GM12874 (cell line): Measurements from ENCODE around the gene FUBP1.

Experiments used
- TF ChIP-seq, protein P1 (sequence below): IDR thresholded peaks from 2 replicates; pipeline ENCODE4 v1.5.1; 2011; ENCODE audit warnings: low read depth, mild to moderate bottlenecking, control low read depth, low read length, moderate library complexity; ENCODE audit not compliant: insufficient read depth

The FUBP1 gene

DNA sequence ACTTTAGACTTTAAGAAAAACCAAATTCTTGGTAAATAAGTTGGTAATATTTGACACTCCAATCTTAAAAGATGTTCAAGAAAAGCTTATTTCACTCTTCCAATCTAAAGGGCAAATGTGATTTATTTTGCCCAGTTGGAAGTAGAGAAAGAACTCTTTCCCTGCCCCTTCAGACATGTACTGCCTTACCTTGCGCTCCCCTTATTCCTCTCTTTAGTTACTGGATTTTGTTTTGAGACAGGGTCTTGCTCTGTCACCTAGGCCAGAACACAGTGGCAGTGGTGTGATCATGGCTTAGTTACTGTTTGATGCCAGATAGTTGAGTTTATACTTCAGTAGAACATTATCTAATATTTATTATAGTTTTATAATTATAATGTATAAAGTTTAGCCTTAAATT lies 27.5 kb downstream of the FUBP1 start:
- TF ChIP-seq, protein P1, sequence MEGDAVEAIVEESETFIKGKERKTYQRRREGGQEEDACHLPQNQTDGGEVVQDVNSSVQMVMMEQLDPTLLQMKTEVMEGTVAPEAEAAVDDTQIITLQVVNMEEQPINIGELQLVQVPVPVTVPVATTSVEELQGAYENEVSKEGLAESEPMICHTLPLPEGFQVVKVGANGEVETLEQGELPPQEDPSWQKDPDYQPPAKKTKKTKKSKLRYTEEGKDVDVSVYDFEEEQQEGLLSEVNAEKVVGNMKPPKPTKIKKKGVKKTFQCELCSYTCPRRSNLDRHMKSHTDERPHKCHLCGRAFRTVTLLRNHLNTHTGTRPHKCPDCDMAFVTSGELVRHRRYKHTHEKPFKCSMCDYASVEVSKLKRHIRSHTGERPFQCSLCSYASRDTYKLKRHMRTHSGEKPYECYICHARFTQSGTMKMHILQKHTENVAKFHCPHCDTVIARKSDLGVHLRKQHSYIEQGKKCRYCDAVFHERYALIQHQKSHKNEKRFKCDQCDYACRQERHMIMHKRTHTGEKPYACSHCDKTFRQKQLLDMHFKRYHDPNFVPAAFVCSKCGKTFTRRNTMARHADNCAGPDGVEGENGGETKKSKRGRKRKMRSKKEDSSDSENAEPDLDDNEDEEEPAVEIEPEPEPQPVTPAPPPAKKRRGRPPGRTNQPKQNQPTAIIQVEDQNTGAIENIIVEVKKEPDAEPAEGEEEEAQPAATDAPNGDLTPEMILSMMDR: no peak

DNA sequence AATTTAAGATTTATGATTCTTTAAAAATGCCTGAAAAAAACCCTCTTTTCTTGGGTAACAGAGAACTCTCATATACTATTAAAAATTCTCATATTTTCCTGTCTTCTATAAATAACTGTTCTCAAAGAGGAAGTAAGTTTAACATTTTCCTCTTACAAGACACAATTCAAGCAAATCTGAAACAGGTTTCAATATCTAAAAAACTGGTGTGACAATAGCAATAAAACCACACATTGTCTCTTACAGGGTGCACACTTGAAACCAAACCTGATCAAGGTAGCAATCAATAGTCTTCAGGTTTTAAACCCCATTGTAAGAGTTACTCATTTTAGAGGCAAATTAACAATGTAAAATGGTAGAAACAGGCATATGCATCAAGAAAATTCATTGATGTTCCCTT lies 28.0 kb downstream of the FUBP1 start:
- TF ChIP-seq, protein P1: no peak

GRCh38 chr1:77948841-77949424 lies 29.9 kb downstream of the FUBP1 start:
- TF ChIP-seq, protein P1: peak; percentile 12; the same call in 1 of the 2 replicates

GRCh38 chr1:77945345-77945744 lies 33.5 kb downstream of the FUBP1 start:
- TF ChIP-seq, protein P1: no peak

DNA sequence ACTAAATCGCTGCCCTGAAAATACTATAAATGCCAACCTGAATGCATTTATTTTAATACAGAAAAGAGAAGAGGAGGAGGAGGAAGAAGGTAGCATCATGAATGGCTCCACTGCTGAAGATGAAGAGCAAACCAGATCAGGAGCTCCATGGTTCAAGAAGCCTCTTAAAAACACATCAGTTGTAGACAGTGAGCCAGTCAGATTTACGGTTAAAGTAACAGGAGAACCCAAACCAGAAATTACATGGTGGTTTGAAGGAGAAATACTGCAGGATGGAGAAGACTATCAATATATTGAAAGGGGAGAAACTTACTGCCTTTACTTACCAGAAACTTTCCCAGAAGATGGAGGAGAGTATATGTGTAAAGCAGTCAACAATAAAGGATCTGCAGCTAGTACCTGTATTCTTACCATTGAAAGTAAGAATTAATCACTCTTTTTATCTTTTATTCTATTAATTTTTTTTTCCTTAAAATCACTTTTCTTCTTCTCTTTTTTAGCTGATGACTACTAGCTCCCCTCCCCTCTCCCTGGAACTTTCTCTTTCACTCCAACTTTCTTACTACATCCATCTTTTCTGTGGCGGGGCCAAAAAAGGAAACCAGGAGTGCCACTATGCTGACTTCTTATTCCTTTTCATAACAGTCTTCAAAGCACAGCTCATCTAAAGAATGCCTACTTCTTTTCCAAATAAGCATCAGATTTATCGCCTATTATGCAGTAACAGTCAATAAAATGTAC lies 36.3 kb downstream of the FUBP1 start:
- TF ChIP-seq, protein P1: no peak

GRCh38 chr1:77940921-77941570 lies 37.8 kb downstream of the FUBP1 start:
- TF ChIP-seq, protein P1: no peak

- TF ChIP-seq, protein P1: no peak
Measured at GRCh38 chr1:77938651-77939050, 40.2 kb downstream of the FUBP1 start.
